ENCODE data around the gene IRF2.

GRCh38 chr4:184444215-184444952 is 30.0 kb downstream of the IRF2 start:
- TF ChIP-seq CTCF (IDR thresholded peaks at IDR 0.05; ENCODE audit: borderline replicate concordance, extremely low read depth, low read length, poor library complexity, severe bottlenecking), result no peak
- TF ChIP-seq EZH2 (IDR thresholded peaks at IDR 0.05; ENCODE audit: borderline replicate concordance, low read depth, low read length, severe bottlenecking), result no peak

Measured in DND-41 (cell line).